ENCODE measurements around the gene HAUS8.

DNA sequence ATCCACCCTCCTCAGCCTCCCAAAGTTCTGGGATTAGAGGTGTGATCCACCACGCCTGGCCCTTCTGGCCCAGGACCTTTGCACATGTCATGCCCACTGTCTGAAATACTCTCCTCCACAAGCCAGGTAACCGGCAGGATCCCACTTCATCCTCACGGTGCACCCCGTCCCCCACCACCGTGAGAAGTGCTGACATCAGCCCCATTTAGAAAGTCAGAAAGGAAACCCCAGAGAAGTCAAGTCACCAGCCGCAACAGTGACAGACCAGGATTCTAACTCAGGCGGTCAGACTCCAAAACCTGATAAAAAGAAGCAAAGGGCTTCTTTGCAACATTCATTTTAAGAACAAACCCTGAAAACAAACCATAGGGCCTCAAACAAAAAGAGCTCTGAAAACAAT, 52.5 kb downstream of the HAUS8 start:
- TF ChIP-seq CTCF (conservative IDR thresholded peaks at IDR 0.05) (no peak), EZH2 (IDR thresholded peaks at IDR 0.05; ENCODE audit: low read depth) (no peak)
